HG03280 (cell line): ENCODE data around the gene VAMP2.
A peak's percentile ranks its signal among the peaks of the same experiment; 100 is the strongest.

Experiments
- ATAC-seq: cut with Tn5 transposase; IDR thresholded peaks from one replicate; pipeline ENCODE4 v1.9.1; 2021; ENCODE audit warnings: mild to moderate bottlenecking, moderate library complexity; ENCODE audit not compliant: unreplicated experiment

The VAMP2 gene

DNA sequence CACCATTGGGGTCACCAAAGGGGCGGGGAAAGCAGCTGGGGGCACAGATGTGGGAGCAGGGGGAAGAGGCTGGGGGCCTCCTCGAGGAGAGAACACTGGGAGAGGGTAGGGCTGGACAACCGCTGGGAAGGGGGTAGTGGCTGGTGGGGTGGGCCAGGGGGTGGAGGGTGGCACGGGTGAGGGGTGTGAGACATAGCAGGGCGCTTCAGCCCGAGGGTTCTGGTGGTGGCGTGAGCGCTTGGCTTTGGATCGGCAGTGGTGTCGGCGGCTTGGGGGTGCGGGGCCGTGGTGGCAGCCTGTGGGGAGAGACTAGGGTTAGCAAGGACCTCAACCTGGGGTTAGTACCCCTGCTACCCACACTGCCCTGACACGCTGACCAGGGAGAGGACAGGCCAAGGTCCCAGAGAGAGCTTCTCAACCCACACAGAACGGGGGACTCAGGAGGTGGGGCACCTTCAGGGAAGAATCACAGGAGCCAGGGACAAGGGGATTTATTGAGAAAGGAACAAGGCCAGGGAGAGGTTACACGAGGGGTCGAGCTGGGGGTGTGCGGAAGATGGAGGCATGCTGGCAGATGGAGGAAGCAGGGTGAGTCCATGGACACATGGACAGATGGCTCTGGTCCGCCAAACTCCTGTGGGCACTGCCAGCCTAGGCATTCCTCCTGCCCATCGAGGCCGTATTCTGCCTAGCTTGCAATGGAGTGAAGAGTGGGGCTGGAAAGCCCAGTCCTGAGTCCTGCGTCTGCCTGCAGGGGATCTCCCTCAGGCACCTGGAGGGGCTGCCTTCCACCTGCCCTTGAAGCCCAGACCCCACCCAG lies 19.0 kb downstream of the VAMP2 start:
- ATAC-seq: no peak

DNA sequence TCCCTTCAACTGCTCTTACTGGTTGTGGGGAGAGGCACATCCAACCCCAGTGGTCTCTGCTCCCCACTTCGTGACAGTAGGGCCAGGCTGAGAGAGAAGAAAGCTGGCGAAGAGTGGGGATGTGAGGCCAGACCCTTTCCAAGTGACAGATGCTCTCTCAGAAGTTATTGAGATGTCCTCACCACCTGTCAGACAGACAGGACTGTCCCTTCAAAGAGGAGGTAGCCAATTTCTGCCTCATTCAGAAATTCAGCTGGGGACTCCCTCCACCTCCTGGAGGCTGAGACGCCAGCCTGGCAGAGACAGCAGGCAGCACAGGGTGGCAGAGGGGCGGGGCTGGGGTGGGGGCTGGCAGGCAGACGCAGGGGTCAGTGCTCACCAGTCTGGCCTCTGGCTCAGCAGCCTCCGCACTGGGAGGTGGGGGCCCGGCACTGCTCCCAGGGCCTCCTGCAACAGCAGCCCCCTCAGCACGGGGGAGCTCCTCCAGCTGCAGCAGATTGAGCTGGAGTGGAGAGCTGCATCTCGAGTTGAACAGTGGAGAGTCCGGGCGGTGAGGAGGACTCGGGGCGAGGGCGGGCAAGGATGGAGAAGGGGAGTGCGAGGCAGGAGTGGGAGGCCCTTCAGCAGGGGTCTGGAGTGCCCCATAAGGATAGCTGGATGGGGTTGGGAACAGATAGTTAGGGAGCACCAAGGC lies 19.7 kb downstream of the VAMP2 start:
- no peak for ATAC-seq

DNA sequence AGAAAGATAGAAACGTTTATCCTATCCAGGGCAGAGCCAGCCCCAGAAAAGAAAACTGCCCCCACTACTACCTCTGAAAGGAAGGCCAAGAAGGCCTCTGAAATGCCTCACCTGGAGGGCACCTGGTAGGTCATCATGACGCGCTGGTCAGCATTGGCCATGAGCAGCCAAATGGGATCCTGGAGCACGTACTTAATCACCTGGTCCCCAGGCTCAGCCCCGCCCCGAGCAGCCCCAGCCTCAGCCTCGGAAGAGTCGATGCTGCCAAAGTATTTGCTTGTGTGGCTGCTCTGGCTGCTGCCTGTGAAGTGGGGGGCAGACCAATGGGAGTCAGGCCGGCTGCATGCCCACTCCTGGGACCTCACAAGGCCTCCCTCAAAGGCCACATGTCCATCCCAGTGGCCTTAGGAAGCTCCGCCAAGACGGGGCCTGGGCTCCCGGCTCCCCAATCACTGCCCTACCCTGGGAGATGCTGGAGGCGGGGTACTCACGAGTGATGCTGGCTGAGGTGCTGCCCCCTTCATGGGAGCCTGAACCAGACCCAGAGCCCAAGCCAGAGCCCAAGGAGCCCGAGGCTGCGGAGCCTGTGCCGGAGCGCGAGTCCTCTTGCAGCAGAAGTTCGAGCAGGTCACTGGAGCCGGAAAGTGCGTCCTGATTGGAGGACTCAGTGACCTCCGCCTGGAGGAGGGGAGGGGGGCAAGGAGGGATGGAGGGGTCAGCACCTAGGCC lies 20.4 kb downstream of the VAMP2 start:
- no peak for ATAC-seq

DNA sequence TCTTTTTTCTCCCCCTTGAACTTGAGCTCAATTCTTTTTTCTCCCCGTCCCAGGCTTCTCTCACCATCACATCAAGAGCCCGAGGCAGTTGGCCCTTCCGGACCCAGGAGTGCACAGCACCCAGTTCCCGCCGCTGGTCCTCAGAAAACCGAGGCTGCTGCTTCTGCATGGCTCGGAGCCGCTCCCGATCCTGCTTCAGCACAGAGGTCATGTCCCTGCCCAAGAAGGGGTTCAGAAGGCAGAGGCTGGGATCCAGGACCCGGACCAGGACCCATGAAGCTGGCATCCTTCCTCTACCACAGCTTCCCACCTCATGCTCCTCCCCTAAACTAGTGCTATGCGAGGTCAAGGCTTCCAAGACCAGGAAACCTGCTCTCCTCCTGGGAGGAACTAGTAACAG lies 21.0 kb downstream of the VAMP2 start:
- ATAC-seq: no peak

DNA sequence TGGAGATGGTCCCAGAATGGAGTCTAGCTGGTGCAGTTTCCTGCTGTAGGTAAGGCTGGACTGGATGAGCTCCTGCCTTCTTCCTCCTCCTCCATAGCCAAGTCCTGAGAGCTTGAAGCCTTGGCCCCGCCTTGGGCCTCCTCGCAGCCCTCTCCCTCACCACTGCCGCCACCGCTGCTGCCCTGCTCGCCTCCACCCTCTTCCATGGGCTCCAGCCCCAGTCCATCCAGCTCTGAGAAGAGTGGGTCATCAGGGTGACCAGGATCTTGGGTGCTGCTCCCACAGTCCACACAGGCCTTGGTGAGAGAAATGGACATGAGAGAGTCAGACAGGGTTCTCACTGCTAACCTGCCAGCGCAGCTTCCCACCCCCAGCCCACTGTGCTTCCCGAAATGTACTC lies 21.7 kb downstream of the VAMP2 start:
- no peak for ATAC-seq

DNA sequence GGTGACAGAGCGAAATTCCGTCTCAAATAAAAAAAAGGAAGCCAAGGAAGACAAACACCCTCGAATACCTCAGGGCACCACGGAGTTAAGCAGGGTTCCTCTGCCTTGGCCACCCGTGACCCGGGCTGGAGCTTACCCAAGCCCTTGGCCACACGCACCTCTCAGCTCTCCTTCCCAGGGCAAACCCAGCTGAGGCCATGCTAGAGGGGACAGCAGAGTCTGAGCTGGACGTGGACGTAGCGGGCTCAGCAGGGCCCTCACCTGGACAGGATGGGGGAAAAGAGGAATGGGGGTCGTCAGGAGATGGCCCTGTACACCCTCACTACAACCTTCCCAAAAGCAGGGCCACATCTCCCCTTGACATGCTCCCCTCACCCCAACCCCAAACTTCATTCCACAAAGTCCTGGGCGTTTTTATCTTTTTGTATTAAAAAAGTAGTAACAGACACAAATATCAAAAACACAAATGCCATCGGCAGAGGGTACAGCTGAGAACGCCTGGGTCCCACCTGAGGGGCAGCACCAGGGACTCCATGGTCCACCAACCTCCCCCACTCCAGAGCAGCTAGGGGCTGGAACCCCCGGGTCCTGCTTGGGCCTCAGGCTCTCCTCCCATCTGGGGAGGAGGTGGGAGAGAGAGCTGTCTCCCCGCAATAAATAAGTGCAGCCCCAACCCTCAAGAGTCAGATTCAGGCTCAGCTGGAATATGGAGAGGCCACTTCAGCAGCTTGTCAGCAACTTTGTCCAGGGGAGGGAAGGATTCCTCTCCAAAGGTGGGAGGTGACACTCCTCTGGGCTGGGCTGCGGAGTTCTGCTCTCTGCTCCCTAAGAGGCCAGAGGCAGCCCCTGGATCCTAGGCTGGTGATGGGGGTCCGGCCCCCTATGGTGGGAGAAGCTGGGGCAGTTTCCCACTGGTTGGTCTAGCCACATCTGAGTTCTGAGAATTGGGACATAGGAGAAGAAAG lies 22.4 kb downstream of the VAMP2 start:
- ATAC-seq: no peak

DNA sequence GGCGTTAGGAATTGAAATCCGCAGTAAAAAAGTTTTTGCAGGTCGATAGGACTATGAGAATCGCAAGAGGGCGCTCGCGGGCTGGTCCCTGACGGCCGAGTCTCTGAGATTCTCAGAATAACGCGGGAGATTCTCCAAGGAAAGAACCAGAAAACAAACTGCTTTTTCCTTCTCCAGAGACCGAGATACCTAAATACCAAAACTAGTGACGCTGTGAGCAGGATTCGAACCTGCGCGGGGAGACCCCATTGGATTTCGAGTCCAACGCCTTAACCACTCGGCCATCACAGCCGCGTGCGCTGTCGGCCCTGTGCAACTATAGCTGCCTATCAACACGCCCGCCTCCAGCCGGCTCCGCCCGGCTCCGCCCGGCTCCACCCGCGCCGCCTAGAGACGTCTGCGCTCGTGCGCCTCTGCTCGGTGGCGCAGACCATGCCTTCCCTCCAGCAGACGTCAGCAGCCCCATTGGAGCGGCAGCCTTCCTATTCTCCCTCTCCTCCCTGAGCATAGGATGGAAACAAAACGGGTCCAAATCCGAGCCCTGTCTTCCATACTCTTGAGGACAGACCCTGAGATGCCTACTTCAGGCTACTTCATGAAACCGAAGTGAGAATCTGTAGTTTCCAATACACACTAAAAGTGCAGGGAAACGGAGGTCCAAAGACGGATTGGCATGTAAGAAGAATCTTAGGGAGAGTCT lies 23.9 kb downstream of the VAMP2 start:
- peak; percentile 83 for ATAC-seq

DNA sequence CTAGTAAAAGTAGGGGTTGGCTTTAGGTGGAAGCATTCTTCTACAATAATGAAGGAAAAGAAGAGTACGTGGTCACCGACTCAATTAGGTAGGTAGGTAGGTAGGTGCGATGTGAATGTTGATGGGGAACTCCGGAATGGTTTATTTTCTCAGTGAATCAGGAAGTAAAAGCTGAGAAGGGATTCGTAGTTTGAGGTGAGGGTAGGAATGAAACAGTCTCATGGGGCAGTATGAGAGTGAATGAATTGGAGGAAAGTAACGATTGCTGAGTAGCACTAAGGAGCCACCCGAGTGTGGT lies 24.4 kb downstream of the VAMP2 start:
- peak; percentile 3 for ATAC-seq

DNA sequence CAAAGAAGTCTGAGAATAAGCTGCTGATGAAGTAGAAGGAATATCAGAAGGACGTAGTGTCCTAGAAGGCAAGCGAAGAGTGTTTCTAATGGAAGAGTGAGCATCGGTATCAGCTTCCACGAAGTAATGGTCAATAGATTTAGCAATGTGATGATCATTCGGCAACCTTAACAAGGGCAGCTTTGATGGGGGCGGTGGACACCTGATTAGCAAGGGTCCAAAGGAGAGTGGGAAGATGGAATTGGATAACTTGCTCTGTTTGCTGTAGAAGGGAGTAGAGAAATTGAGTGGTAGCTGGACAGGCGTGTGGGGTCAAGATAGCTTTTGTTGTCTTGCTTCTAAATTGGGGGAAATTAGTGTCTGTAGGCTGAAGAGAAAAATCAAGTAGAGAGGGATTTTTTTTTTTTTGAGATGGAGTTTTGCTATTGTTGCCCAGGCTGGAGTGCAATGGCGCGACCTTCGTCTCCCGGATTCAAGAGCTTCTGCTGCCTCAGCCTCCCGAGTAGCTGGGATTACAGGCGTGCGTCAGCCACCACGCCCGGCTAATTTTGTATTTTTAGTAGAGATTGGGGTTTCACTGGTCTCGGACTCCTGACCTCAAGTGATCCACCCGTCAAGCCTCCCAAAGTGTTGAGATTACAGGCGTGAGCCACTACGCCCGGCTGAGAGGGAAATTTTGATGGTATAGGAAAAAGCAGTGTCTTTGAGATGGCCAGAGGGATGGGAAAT lies 24.9 kb downstream of the VAMP2 start:
- no peak for ATAC-seq

DNA sequence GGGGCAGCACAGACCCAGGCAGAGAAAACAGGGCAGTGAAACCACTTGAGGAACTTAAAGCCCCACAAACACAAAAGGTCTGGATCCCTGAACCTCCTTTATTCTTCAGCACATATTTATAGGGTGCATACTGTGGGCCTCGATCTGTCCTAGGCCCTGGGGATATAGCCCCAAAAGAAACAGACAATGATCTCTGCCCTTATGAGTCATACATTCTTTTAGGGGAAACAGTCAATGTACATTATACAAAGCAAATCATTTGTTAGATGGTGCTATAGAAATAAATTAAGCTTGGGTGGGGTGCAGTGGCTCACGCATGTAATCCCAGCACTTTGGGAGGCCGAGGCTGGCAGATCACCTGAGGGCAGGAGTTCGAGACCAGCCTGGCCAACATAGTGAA lies 28.8 kb downstream of the VAMP2 start:
- ATAC-seq: no peak

DNA sequence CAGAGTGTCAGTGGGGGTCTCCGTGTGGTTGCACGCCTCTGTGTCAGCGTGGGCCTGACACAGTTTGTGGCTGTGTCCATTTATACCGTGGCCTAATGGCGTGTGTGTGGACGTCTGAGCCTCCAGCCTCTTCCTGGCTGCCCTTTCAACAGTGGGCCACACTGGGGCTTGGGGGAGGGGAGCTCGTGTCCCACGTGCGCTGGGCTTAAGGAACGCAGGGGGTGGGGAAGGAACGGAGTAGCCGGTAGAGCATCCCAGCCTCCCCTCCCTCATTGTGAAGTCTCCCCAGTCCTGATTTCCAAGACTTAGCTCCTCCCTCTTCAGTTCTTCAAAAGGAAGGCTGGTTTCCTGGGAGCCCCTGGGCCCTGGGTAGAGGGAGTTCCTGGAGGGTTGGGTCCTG lies 29.3 kb downstream of the VAMP2 start:
- no peak for ATAC-seq

DNA sequence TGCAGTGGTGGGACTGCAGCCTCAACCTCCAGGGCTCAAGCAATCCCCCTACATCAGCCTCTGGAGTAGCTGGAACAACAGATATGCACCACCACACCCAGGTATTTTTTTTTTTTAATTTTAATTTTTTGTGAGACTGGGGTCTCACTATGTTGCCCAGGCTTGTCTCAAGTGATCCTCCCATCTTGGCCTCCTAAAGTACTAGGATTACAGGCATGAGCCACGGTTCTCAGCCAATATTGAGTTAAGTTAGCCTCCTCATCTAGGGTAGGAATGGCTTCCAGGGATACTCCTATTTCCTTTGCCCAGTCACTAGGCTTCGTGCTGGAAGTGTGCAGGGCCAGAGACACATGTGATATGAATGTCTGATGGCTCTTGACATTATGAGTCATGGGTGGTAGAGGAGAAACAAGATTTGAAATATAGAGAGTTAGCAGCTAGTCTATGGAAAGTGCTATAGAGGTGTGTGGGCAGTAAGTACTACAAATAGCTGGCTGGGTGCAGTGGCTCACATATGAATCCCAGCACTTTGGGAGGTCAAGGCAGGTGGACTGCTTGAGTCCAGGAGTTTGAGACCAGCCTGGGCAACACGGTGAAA lies 30.8 kb downstream of the VAMP2 start:
- ATAC-seq: no peak

DNA sequence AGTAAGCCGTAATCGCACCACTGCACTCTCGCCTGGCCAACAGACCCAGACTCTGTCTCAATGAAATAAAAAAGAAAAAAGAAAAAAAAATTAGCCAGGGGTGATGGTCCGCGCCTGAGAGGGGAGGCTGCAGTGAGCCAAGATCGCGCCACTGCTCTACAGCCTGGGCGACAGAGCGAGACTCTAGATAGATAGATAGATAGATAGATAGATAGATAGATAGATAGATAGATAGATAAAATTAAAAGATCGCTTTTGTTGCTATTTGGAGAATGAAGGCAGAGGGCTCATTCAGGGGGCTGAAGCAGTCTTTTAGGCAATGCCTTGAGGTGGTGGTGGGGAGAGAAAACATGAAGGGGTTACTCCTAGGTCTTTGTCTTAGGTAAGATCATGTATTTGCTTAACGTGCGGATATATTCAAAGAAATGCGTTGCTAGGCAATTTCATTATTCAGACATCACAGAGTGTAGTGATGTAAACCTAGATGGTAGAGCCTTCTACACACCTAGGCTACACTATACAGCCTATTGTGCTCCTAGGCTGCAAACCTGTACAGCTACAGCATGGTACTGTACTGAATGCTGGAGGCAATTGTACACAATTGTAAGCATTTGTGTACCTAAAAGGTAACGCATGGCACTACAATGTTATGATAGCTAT lies 34.5 kb downstream of the VAMP2 start:
- ATAC-seq: no peak

DNA sequence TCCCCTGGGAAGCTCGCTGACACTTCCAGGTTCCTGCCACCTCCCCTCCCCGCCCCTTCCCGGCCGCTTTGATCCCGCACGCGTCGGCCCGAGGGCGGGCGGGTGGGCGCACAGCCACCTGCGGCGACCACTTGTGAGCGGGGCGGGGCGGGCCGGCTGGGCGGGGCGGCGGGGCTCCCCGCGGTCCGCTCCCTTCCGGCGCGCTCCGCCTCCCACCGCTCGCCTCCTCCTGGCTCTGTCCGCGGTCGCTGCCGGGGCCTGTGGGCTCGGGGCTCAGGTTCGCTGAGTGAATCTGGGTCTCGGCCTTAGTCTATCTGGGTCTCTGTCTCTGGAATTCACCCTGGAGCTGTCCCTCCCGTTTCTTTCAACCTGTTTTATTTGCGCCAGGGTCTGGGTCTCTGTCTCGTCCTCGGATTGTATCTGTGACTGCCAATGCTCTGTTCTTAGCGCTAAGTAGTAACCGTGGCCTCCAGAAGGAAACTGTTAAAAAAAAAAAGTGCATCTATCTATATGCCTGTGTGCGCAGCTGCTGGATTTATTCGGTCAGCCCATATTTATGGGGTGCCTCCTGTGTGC lies 36.2 kb downstream of the VAMP2 start:
- no peak for ATAC-seq

DNA sequence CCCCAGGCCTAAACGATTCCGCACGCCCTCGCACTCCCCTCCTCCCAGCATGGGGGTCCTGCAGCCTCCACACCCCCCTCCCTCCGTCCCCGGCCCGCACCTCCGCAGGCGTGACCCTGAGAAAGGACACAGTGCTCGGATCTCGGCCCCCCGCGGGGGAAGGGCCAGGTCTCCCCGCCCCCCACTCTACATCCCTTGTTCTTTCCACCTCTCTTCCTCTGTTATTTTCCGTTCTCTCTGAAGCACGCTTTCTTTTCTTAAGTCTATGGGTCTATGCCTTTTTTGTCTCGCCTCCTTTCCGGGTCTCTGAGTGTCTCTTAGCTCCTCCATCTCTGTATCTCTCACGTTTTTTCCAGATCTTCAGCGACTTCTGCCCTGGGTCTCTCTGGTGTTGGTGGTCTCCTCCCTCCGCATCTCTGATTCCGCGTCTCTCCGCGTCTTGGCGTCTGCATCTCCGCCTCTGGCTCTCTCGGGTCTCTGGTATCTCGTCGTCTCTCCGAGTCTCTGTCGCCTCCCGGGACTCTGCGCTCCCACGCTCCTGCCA lies 36.7 kb downstream of the VAMP2 start:
- no peak for ATAC-seq

DNA sequence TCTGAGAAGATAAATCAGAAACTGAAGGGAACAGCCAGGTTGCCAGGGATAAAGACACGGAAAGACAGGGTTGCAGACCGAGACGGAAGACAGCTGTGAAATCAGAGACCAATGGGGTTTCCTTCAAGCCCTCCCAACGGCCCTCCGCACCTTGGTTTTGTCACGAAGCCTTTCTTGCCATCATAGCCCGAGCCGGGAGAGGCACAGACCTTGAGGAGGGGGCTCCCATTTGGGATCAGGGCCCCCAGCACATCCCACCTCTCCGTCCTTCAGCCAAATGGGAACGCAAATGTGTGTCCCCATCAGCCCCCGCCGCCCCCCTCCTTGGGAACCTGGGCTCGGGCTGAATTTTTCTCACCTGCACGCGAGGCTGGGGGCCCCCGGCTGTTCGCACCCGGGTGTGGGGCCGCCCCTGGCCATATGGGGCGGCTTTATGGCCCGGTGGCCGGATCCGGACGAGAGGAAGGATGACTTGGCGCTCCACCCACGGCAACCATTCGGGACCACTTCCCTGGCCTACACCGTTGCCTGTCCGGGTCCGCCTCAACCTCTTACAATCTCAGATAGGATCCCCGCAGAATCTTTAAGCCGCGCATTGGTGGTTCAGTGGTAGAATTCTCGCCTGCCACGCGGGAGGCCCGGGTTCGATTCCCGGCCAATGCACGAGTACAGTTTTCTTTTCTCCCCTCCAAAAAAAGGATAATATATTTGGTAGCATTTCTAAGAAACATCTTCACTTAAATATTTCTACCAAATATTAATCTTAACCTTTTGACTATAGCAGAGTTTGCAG lies 37.4 kb downstream of the VAMP2 start:
- ATAC-seq: peak; percentile 32
